GM23338 (cell line): ENCODE data around the gene GPI. TPM values are rescaled to one million over a fixed set of nuclear protein-coding genes. Genes with fewer than 3 reads are reported as not detected.
"Not testable (repeated sequence)": the region's sequence is repeated elsewhere in the genome, so short reads cannot be mapped to it uniquely, and the experiment has no call there.

Source experiments
- ATAC-seq: fragments of 200-7000 bp; cut with Tn5 transposase; 3 replicates; pipeline ENCODE4 v1.9.1; 2020
- DNase-seq: peaks from one replicate; pipeline ENCODE4 v3.0.0-alpha.2; 2015; ENCODE audit warnings: low spot score
- H2AFZ ChIP-seq: fragments of 200-600 bp; sonication (generic); 2 replicates; pipeline ENCODE4 v1.8.0; 2016; ENCODE audit warnings: antibody characterized with exemption, mild to moderate bottlenecking, moderate library complexity
- H3F3A ChIP-seq: fragments of 200-600 bp; sonication (generic); replicated peaks from 2 replicates; pipeline ENCODE4 v1.8.0; 2017; ENCODE audit warnings: antibody characterized with exemption, mixed run types, low read depth
- H3K27ac ChIP-seq: fragments of 200-600 bp; sonication (generic); 2 replicates; pipeline ENCODE4 v1.6.1; 2016; ENCODE audit warnings: low read depth
- H3K27me3 ChIP-seq: fragments of 200-600 bp; sonication (generic); 2 replicates; pipeline ENCODE4 v1.8.0; 2016; ENCODE audit warnings: mild to moderate bottlenecking, mixed run types, moderate library complexity; ENCODE audit not compliant: insufficient read depth
- H3K36me3 ChIP-seq: fragments of 200-600 bp; sonication (generic); 2 replicates; pipeline ENCODE4 v1.8.0; 2016; ENCODE audit warnings: mild to moderate bottlenecking; ENCODE audit not compliant: insufficient read depth
- H3K4me1 ChIP-seq: fragments of 200-600 bp; sonication (generic); 2 replicates; pipeline ENCODE4 v1.8.0; 2016; ENCODE audit warnings: mild to moderate bottlenecking, moderate library complexity; ENCODE audit not compliant: insufficient read depth
- H3K4me2 ChIP-seq: fragments of 200-600 bp; sonication (generic); 2 replicates; pipeline ENCODE4 v1.7.1; 2017; ENCODE audit warnings: mixed run types
- H3K4me3 ChIP-seq: fragments of 200-600 bp; sonication (generic); 2 replicates; pipeline ENCODE4 v1.6.1; 2016; ENCODE audit warnings: mixed run types
- H3K79me2 ChIP-seq: fragments of 200-600 bp; sonication (generic); replicated peaks from 2 replicates; pipeline ENCODE4 v1.8.0; 2017; ENCODE audit warnings: mild to moderate bottlenecking; ENCODE audit not compliant: insufficient read depth
- H3K9me2 ChIP-seq: fragments of 200-600 bp; sonication (generic); 2 replicates; pipeline ENCODE4 v1.8.0; 2017; ENCODE audit not compliant: insufficient read depth
- H4K20me1 ChIP-seq: fragments of 200-600 bp; sonication (generic); replicated peaks from 2 replicates; pipeline ENCODE4 v1.8.0; 2017; ENCODE audit warnings: mild to moderate bottlenecking; ENCODE audit not compliant: insufficient read depth
- H3K27ac Mint-ChIP-seq: 2 replicates; pipeline ENCODE4 v1.8.0; 2020; ENCODE audit warnings: inconsistent platforms, mild to moderate bottlenecking, moderate library complexity, mixed read lengths
- H3K27me3 Mint-ChIP-seq: 3 replicates; pipeline ENCODE4 v1.8.0; 2022; ENCODE audit warnings: low read depth, mild to moderate bottlenecking, moderate library complexity, mixed read lengths, inconsistent platforms; ENCODE audit not compliant: insufficient read depth, poor library complexity
- H3K36me3 Mint-ChIP-seq: 3 replicates; pipeline ENCODE4 v1.8.0; 2021; ENCODE audit warnings: low read depth, mild to moderate bottlenecking, inconsistent platforms, moderate library complexity, mixed read lengths
- H3K4me1 Mint-ChIP-seq: 3 replicates; pipeline ENCODE4 v1.8.0; 2020; ENCODE audit warnings: mild to moderate bottlenecking, inconsistent platforms, mixed read lengths
- H3K4me3 Mint-ChIP-seq: 3 replicates; pipeline ENCODE4 v1.8.0; 2021; ENCODE audit warnings: moderate library complexity, mild to moderate bottlenecking, inconsistent platforms, mixed read lengths
- H3K9me3 Mint-ChIP-seq: 3 replicates; pipeline ENCODE4 v1.8.0; 2020; ENCODE audit warnings: moderate library complexity, mild to moderate bottlenecking, inconsistent platforms, mixed read lengths
- ETS1 ChIP-seq: IDR thresholded peaks from 2 replicates; pipeline ENCODE4 v1.6.1; 2016; ENCODE audit warnings: antibody characterized with exemption
- EZH2 ChIP-seq: fragments of 200-600 bp; sonication (generic); IDR thresholded peaks from one replicate; pipeline ENCODE4 v1.8.0; 2017; ENCODE audit warnings: antibody characterized with exemption, mild to moderate bottlenecking, low read depth; ENCODE audit not compliant: unreplicated experiment
- POLR2AphosphoS5 ChIP-seq: IDR thresholded peaks from 2 replicates; pipeline ENCODE4 v1.6.1; 2016; ENCODE audit warnings: antibody characterized with exemption, low read depth
- REST ChIP-seq: IDR thresholded peaks from one replicate; pipeline ENCODE4 v1.6.1; 2018; ENCODE audit warnings: antibody characterized with exemption; ENCODE audit not compliant: unreplicated experiment
- polyA plus RNA-seq: library from polyadenylated mRNA; unstranded; fragments of >200 nt; fragmentation: Nextera tagmentation; extraction: Ambion mirVana; gene quantifications from 2 replicates; pipeline ENCODE4 v1.2.1, GENCODE V29; 2016
- total RNA-seq: library from RNA; depleted of rRNA; stranded (reverse); fragments of >200 nt; shearing (Covaris generic); gene quantifications from 2 replicates; pipeline ENCODE4 v1.2.3, GENCODE V29; 2014

GPI gene
- total and polyA plus RNA-seq, 2 experiments from 2014 or later: 136 to 327 TPM

- H3K4me1 ChIP-seq: no peaks in the 10 kb centered on the region
- Mint-ChIP-seq H3K27me3 (peaks cover 3% of the 10 kb centered on the region), H3K9me3 (no peaks in the 10 kb centered on the region), H3K4me3 (no peak overlapping the region), H3K4me1 (no peaks in the 10 kb centered on the region), H3K36me3 (peaks cover 61% of the 10 kb centered on the region), H3K27ac (no peak overlapping the region)
- no peaks in the 10 kb centered on the region; the same call in none of the 2 replicates for H4K20me1 ChIP-seq
- H3K79me2 ChIP-seq: no peaks in the 10 kb centered on the region; the same call in 1 of the 2 replicates
- no peak for TF ChIP-seq EZH2
- H3F3A ChIP-seq: no peaks in the 10 kb centered on the region
- no peak for DNase-seq
- no peak overlapping the region for H3K4me2 ChIP-seq
- H2AFZ ChIP-seq: no peak overlapping the region
- no peaks in the 10 kb centered on the region for H3K27me3 ChIP-seq
- H3K9me2 ChIP-seq: no peaks in the 10 kb centered on the region
- no peak overlapping the region for H3K4me3 ChIP-seq
- H3K36me3 ChIP-seq: peaks cover 24% of the 10 kb centered on the region
- no peak overlapping the region for H3K27ac ChIP-seq
- no peak for ATAC-seq
These were observed 22.4 kb downstream of the GPI start for GRCh38 chr19:34387446-34387810.

- not testable (repeated sequence) for H3K4me3 Mint-ChIP-seq, H3K9me3 Mint-ChIP-seq, H3K27ac ChIP-seq, H3K4me3 ChIP-seq, ATAC-seq, H3K9me2 ChIP-seq, H3K27ac Mint-ChIP-seq, H3K4me2 ChIP-seq, DNase-seq, H3K4me1 Mint-ChIP-seq, H4K20me1 ChIP-seq, H3K79me2 ChIP-seq, H3K27me3 ChIP-seq, H3K4me1 ChIP-seq, H3F3A ChIP-seq, H3K27me3 Mint-ChIP-seq, H2AFZ ChIP-seq
- H3K36me3 Mint-ChIP-seq: peaks cover 48% of the 10 kb centered on the region
- peaks cover 22% of the 10 kb centered on the region for H3K36me3 ChIP-seq
These were observed 23.7 kb downstream of the GPI start for GRCh38 chr19:34388745-34389144.

GRCh38 chr19:34391813-34392212 lies 26.8 kb downstream of the GPI start:
- DNase-seq (no peak), ATAC-seq (no peak)
- no peaks in the 10 kb centered on the region for H3K27me3 Mint-ChIP-seq
- no peak overlapping the region for H3K27ac Mint-ChIP-seq
- H3K4me3 Mint-ChIP-seq: no peak overlapping the region
- H3K36me3 ChIP-seq: peaks cover 14% of the 10 kb centered on the region
- H3K9me3 Mint-ChIP-seq: no peaks in the 10 kb centered on the region
- H3K27me3 ChIP-seq: no peaks in the 10 kb centered on the region
- no peak overlapping the region for H2AFZ ChIP-seq
- TF ChIP-seq POLR2AphosphoS5 (no peak), REST (no peak), EZH2 (no peak), ETS1 (no peak)
- H3K79me2 ChIP-seq: no peaks in the 10 kb centered on the region; the same call in 1 of the 2 replicates
- H3K4me3 ChIP-seq: no peak overlapping the region
- no peaks in the 10 kb centered on the region for H3K9me2 ChIP-seq
- H3K4me2 ChIP-seq: no peak overlapping the region
- H4K20me1 ChIP-seq: peaks cover 7% of the 10 kb centered on the region
- H3K36me3 Mint-ChIP-seq: peaks cover 28% of the 10 kb centered on the region
- no peaks in the 10 kb centered on the region for H3F3A ChIP-seq
- H3K27ac ChIP-seq: no peak overlapping the region
- no peaks in the 10 kb centered on the region for H3K4me1 ChIP-seq
- no peaks in the 10 kb centered on the region for H3K4me1 Mint-ChIP-seq
